ENCODE measurements around the gene NDN.
"Not testable (repeated sequence)": the region's sequence is repeated elsewhere in the genome, so short reads cannot be mapped to it uniquely, and the experiment has no call there.

NDN gene

DNA sequence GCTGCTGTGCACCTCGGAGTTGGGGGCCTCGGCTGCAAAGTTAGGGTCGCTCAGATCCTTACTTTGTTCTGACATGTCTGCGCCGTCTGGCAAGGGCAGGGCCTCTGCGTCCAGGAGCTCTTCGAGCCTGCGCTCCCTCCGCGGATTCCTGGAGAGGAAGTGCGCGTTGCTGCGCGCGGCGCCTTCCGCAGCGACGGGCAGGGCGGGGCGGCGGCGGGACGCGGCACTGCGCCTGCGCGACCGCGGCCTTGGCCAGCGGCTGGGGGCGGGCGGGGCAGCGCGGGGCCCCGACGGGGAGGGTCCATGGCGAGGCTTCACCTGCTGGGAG lies at the start of gene NDN:
TSS of gene NDN (minus strand) at position 163 of the 328 bp plus-strand sequence. CDS start at position 75, 88 bp downstream.
- no peak for DNase-seq

DNA sequence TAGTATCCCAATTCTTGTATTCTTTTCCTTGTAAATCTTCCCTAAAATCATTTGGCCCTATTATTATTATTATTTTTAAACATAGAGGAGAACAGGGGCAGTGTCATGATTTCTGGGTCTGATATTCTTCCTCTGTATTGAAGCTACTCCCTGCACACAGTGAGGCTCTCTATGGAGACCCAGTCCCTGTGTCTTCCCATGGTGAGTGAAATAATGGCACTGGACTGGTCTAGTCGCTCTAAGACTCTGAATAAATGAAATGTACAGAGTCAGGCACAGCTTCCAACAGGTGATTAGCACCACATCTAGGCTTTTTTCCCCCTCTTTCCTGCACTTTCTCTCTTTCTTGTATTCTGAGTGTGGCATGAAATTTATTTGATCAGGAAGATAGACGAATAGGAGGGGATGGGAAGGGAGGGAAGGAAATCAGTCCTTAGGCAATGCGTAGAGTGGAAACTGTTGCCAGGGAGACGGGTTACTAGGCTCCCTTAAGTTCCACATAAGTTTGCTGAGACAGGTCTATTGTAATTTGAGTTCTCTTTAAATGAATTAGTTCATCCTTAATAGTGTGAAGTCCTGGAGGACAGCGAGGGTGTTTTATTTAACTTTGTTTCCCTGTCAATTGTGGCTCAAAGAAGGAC lies 49.0 kb upstream of the NDN start:
- DNase-seq, result no peak

DNA sequence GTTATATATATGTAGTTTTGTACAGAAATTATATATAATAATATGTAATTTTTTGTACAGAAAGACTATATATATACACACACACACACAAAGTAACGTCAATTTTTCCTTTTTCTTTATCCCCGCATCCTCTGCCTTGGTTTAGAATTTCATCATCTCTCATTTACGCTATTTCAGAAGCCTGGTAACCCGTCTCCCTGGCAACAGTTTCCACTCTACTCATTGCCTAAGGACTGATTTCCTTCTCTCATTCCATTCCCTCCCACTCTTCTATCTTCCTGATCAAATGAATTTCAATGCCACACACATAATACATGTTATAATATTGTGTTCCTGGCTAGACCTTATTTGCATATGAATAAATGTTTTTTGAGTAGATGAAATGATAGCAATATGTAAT lies 47.8 kb upstream of the NDN start:
- no peak for DNase-seq

DNA sequence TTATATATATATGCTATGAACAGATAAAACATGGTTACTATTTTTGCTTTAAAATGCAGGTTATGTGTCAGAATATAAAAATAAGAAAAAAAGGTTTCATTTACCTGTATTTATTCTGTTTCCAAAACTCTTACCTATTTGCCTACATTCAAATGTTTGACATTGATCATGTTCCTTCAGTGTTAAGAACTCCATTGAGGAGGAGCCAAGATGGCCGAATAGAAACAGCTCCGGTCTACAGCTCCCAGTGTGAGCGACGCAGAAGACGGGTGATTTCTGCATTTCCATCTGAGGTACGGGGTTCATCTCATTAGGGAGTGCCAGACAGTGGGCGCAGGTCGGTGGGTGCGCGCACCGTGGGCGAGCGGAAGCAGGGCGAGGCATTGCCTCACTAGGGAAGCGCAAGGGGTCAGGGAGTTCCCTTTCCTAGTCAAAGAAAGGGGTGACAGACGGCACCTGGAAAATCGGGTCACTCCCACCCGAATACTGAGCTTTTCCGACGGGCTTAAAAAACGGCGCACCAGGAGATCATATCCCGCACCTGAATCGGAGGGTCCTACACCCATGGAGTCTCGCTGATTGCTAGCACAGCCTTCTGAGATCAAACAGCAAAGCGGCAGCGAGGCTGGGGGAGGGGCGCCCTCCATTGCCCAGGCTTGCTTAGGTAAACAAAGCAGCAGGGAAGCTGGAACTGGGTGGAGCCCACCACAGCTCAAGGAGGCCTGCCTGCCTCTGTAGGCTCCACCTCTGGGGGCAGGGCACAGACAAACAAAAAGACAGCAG lies 27.0 kb upstream of the NDN start:
- DNase-seq, result not testable (repeated sequence)

DNA sequence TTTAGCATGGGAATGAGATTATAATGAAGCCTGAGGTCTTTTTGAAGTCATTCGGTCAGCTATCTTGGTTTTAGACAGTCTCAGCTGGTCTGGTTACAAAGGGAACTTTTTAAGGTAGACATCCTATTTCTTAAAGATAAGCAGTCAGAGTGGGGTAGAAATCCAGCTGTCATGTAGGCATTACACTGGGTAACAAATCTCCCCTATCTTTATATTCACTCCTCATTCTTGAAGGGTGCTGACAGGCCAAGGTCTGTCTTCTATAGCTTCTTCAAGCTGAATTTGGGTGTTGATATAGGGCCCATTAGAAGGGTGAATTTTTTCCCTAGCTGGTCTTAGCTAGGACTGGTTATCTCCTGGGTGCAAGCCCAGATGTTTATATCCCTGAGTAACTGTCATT lies 21.2 kb upstream of the NDN start:
- no peak for DNase-seq

DNA sequence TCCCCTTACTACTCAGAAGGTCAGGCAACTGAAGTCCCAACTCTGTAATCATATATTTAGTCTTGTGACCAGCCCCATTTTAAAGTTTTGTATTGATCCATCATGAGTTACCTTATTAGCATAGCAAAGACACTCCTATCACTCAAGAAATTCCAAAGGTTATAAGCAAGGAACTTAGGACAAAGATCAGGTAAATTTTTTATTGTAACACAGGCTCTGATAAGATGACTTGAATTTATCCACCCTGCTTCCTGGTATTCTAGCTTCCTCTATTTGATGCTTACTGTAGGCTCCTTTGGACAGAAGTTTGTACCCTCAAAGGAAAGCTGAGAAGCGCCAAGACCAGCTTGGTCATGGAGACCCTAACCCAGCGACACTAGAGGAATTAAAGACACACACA lies 8.2 kb upstream of the NDN start:
- no peak for DNase-seq

- DNase-seq, result no peak
These were observed 7.5 kb upstream of the NDN start for GRCh38 chr15:23694592-23694991.

DNA sequence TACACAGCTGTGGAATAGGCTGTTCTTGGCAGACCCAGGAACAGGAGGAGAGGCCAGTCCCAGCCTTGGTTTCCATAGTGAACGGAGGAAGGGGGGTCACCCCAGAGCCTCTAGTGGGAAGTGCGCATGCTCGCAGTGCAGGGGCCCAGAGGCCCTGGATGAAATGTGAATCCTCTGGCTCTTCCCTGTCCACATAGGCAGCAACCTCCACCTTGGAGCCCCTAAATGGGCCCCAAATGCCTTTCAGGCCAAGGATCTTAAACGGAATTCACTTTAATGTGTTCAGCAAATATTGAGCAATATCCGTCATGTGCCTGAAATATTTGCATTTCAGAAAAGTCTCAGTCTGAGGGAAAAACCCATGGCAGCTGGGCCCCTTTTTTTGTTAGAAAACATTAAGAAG lies 3.3 kb upstream of the NDN start:
- DNase-seq, result no peak

GRCh38 chr15:23690015-23690414 lies 2.9 kb upstream of the NDN start:
- DNase-seq, result no peak

GRCh38 chr15:23686466-23687142 lies 501 bp downstream of the NDN start:
- DNase-seq, result no peak

GRCh38 chr15:23671481-23671880 lies 15.6 kb downstream of the NDN start:
- no peak for DNase-seq

DNA sequence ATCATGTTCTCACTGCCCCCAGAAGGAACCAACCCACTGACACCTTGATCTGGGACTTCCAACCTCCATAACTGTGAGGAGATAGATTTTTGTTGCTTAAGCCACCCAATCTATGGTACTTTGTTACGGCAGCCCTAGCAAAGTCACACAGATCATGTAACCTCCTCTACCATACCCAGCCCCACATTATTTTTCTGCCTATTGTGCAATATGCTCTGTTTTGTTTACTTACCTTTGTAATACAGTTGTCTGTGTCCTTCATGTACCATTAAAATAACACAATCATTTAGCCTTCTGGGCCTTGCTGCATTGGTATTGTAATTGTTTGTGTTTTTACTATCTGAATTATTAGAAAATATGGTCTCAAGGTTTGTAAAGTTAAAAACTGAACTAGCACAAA lies 16.1 kb downstream of the NDN start:
- no peak for DNase-seq

GRCh38 chr15:23663232-23663631 lies 23.9 kb downstream of the NDN start:
- DNase-seq, result no peak

DNA sequence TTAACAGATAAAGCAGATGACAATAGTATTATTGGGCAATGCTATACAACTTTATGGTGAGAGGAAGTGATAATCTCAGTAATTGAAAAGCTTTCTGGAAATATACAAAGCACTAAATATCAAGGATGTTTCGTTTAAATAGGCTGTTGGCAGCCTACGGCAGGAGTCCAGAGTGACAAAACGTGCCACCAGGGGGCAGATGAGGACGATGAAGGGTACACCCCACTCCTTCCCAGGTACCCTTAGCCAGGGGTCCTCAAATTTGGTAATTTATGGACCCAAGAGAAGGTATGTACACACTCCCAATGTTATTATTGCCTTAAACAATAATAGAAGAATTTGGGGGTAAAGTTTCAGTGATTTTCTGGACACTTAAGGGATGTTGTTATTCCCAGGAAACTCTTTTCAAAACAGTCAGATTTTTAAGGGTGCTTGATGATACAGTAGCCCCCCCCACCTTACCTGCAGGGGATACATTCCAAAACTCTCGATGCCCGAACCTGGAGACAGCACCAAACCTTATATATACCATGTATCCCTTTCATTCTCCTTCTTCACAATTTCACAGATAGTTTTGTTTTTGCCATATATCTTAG lies 38.1 kb downstream of the NDN start:
- DNase-seq, result no peak

DNA sequence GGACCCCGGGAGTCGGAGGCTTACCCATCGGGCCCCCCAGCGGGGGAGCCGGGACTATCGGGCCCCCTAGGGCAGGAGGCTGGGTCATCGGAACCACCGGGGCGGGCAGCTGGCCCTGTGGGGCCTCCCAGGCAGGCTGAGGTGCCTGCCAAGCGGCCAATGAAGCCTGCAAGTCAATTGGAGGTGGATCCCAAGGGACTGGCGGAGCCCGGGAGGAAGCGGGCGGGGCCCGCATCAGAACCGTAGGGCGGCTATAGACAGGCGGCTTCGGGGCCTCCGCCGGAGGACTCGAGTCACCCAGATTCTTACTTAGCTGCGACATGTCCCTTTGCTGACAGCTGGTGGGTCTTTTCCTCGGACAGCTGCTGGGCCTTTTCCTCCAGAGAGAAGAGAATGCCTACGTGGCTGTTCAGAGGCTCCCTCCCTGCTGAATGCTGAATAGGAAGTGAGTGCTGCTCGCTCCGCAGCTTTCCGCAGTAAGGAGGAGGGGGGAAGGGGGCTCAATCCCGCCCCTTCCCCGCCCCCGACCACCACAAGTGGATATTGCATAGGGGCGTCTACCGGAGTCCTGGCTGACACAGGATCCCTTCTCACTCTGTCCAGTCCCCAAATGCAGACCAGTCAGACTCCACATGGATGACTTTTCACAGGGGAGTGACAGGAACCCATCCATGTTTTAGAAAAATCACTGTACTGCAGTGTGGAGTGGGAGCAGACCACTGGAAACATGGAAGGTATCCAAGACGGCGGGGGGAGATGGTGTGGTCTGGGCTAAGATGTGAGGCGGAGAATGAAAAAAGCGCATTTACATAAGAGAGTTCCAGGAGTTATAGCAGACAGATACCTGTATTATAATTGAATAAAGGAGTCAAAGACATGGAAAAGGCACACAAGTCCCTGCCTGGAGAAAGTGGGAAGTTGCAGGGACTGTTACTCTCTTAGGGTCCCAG lies 39.4 kb downstream of the NDN start, which contains the start of gene MAGEL2:
TSS of gene MAGEL2 (minus strand) at position 447 of the 950 bp plus-strand sequence. CDS start at position 322, 125 bp downstream.
- DNase-seq, result no peak

DNA sequence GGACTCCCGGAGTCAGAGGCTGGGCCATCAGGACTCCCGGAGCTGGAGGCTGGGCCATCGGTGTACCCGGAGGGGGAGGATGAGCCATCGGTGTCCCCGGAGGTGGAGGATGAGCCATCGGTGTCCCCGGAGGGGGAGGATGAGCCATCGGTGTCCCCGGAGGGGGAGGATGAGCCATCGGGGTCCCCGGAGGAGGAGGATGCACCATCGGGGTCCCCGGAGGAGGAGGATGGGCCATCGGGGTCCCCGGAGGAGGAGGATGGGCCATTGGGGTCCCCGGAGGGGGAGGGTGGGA lies 40.2 kb downstream of the NDN start:
- no peak for DNase-seq

GRCh38 chr15:23646165-23647000 lies 40.7 kb downstream of the NDN start:
- DNase-seq, result no peak

GRCh38 chr15:23645371-23646164 lies 41.5 kb downstream of the NDN start:
- no peak for DNase-seq

GRCh38 chr15:23644829-23645228 lies 42.3 kb downstream of the NDN start:
- no peak for DNase-seq

DNA sequence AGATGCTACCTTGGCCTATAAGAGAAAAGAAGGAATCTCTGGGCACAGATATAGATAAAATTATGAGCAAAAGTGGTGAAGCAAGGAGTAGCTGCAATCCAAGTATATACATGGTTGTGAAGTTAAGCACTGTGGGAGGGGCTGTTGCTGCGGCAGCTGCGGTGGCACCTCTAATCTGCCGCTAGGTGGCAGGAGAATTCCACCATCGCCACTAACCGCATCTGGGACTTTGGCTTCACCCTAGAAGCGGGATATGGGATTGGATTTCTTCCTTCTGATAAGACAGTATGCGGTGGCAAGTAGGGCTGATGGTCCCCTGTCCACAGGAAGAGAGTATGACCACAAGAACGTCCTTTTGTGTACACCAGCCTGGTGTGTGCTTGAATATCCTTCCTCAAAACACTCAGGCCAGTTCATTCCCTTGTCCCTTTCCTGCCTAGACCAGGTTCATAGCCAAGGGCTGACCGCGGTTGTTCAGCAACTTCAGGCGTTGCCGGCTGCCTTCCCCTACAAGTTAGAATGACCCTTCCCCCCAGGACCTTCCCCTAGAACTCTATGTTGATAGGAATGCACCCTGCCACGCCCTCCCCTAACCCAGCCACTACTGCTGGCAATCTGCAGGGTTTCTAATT lies 44.6 kb downstream of the NDN start:
- DNase-seq, result no peak

All from SIG-M5 (cell line).